Inflammatory macrophage treated with lipopolysaccharide for 1 hour (primary cell): ENCODE results near the gene CORO2A.
"Not testable (repeated sequence)": the region's sequence is repeated elsewhere in the genome, so short reads cannot be mapped to it uniquely, and the experiment has no call there.

Experiments used
- DNase-seq, 2 donors: peaks; one replicate each; pipeline ENCODE4 v3.0.0-alpha.2; 2020 to 2022

Gene CORO2A

GRCh38 chr9:98134702-98135557 is 57.5 kb downstream of the CORO2A start:
- no peak for DNase-seq

- DNase-seq: peak in 1 of 2 donors; percentile 25
Measured at GRCh38 chr9:98132806-98133631, 59.4 kb downstream of the CORO2A start.

- DNase-seq: no peak
Measured at GRCh38 chr9:98132158-98132557, 60.3 kb downstream of the CORO2A start.

- DNase-seq: no peak
Measured at GRCh38 chr9:98130576-98131228, 61.7 kb downstream of the CORO2A start.

GRCh38 chr9:98130060-98130459 is 62.4 kb downstream of the CORO2A start:
- DNase-seq: not testable (repeated sequence)

GRCh38 chr9:98129451-98129881 is 63.0 kb downstream of the CORO2A start:
- DNase-seq: peak; percentile 87 to 88

- no peak for DNase-seq
Measured at GRCh38 chr9:98128316-98128715, 64.1 kb downstream of the CORO2A start.

GRCh38 chr9:98127226-98127625 is 65.2 kb downstream of the CORO2A start:
- DNase-seq: no peak

- DNase-seq: no peak
Measured at GRCh38 chr9:98124637-98125426, 67.6 kb downstream of the CORO2A start.

- not testable (repeated sequence) for DNase-seq
Measured at GRCh38 chr9:98124091-98124490, 68.3 kb downstream of the CORO2A start.

- no peak for DNase-seq
Measured at GRCh38 chr9:98121058-98121457, 71.4 kb downstream of the CORO2A start.

GRCh38 chr9:98120476-98120875 is 72.0 kb downstream of the CORO2A start:
- no peak for DNase-seq

- DNase-seq: peak; percentile 73 to 85
Measured at GRCh38 chr9:98118640-98119601, 73.5 kb downstream of the CORO2A start, which contains the start of gene TRIM14. Gene TRIM14 (minus strand): TSS chr9:98119222. CDS start chr9:98119188, 34 bp downstream.

GRCh38 chr9:98117984-98118639 is 74.3 kb downstream of the CORO2A start:
- peak; percentile 40 to 44 for DNase-seq

GRCh38 chr9:98117097-98117496 is 75.3 kb downstream of the CORO2A start:
- not testable (repeated sequence) for DNase-seq

- DNase-seq: no peak
Measured at GRCh38 chr9:98109052-98109451, 83.4 kb downstream of the CORO2A start.

- DNase-seq: peak; percentile 56 to 75
Measured at GRCh38 chr9:98108531-98109031, 83.9 kb downstream of the CORO2A start.

GRCh38 chr9:98107926-98108325 is 84.5 kb downstream of the CORO2A start:
- peak in 1 of 2 donors; percentile 33 for DNase-seq

GRCh38 chr9:98105006-98105405 is 87.4 kb downstream of the CORO2A start:
- DNase-seq: no peak

- DNase-seq: peak in 1 of 2 donors; percentile 26
Measured at GRCh38 chr9:98104445-98104881, 88.0 kb downstream of the CORO2A start.
